ENCODE data around the gene KIAA1549.

The KIAA1549 gene

GRCh38 chr7:138852469-138852868, 128.7 kb downstream of the KIAA1549 start:
- no peak for TF ChIP-seq CTCF (IDR thresholded peaks at IDR 0.05)

GRCh38 chr7:138849701-138850100, 131.5 kb downstream of the KIAA1549 start:
- TF ChIP-seq CTCF (IDR thresholded peaks at IDR 0.05): no peak

GRCh38 chr7:138848056-138848980, 132.9 kb downstream of the KIAA1549 start:
- TF ChIP-seq CTCF (IDR thresholded peaks at IDR 0.05): no peak

GRCh38 chr7:138845711-138846110, 135.5 kb downstream of the KIAA1549 start:
- TF ChIP-seq CTCF (IDR thresholded peaks at IDR 0.05): no peak

GRCh38 chr7:138843632-138844580, 137.3 kb downstream of the KIAA1549 start:
- TF ChIP-seq CTCF (IDR thresholded peaks at IDR 0.05): no peak

GRCh38 chr7:138842111-138842510, 139.1 kb downstream of the KIAA1549 start:
- TF ChIP-seq CTCF (IDR thresholded peaks at IDR 0.05): no peak

GRCh38 chr7:138838166-138838565, 143.0 kb downstream of the KIAA1549 start:
- TF ChIP-seq CTCF (IDR thresholded peaks at IDR 0.05): no peak
